ENCODE data around the gene ACTA1.

ACTA1 gene

DNA sequence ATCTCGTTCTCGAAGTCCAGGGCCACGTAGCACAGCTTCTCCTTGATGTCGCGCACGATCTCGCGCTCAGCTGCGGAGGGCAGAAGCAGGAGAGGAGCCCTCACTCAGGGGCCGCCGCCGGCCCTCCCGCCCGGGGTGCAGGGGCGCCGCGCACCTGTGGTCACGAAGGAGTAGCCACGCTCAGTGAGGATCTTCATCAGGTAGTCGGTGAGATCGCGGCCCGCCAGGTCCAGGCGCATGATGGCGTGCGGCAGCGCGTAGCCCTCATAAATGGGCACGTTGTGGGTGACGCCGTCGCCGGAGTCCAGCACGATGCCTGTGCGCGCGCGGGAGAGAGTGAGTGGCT lies 1.8 kb downstream of the ACTA1 start:
- TF ChIP-seq CTCF (conservative IDR thresholded peaks at IDR 0.05; ENCODE audit: low read depth, low read length) = no peak
- no peak for DNase-seq (ENCODE audit: low read depth)
- no peak overlapping the region for H3K4me3 ChIP-seq (ENCODE audit: low read length)

DNA sequence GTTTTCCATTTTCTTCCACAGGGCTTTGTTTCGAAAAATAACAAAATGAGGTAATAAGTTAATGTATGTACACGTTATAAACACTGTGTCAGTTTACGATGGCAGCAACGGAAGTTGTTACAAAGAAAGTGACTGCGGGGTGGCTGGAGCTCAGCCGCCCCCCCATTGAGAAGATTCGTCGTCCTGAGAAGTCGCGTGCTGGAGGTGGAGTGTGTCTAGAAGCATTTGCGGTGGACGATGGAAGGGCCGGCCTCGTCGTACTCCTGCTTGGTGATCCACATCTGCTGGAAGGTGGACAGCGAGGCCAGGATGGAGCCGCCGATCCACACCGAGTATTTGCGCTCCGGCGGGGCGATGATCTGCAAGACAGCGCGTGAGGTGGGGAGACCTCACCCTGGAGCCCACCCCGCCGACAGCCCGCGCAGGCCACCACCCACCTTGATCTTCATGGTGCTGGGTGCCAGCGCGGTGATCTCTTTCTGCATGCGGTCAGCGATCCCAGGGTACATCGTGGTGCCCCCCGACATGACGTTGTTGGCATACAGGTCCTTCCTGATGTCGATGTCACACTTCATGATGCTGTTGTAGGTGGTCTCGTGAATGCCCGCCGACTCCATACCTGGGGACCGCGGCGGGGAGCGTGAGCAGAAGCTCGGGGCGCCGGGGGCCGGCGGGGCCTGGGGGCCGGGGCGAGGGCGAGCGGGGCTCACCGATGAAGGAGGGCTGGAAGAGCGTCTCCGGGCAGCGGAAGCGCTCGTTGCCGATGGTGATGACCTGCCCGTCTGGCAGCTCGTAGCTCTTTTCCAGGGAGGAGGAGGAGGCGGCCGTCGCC lies 2.4 kb downstream of the ACTA1 start:
- no peak for DNase-seq (ENCODE audit: low read depth)
- TF ChIP-seq CTCF (conservative IDR thresholded peaks at IDR 0.05; ENCODE audit: low read depth, low read length) = no peak
- no peak overlapping the region for H3K4me3 ChIP-seq (ENCODE audit: low read length)

- no peak overlapping the region for H3K4me3 ChIP-seq (ENCODE audit: low read length)
- no peak for DNase-seq (ENCODE audit: low read depth)
- TF ChIP-seq CTCF (conservative IDR thresholded peaks at IDR 0.05; ENCODE audit: low read depth, low read length) = peak; percentile 14
Observed at GRCh38 chr1:229430761-229431283, 3.1 kb downstream of the ACTA1 start.

DNA sequence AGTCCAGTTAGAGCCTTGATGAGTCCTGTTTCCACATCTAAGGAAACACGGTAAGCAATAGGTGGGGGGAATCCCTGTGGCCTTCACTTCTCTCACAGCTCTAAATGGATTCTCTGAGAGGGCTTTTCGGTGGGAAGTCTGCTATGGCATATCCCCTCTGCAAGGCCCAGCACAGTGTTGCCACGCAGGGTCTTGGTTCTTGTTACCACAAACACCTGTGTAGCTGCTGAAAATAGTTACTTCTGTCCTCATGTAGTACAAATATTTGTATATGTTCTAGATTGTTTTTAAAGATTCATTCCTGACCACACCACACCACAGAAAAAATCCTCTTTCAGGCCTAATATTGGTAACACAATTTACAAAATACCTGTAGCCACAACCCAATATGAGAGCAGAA lies 5.6 kb downstream of the ACTA1 start:
- H3K4me3 ChIP-seq (ENCODE audit: low read length) = no peak overlapping the region
- TF ChIP-seq CTCF (conservative IDR thresholded peaks at IDR 0.05; ENCODE audit: low read depth, low read length) = no peak
- no peak for DNase-seq (ENCODE audit: low read depth)

- no peak for TF ChIP-seq CTCF (conservative IDR thresholded peaks at IDR 0.05; ENCODE audit: low read depth, low read length)
- DNase-seq (ENCODE audit: low read depth) = no peak
- no peak overlapping the region for H3K4me3 ChIP-seq (ENCODE audit: low read length)
Observed at GRCh38 chr1:229427572-229427971, 6.3 kb downstream of the ACTA1 start.

DNA sequence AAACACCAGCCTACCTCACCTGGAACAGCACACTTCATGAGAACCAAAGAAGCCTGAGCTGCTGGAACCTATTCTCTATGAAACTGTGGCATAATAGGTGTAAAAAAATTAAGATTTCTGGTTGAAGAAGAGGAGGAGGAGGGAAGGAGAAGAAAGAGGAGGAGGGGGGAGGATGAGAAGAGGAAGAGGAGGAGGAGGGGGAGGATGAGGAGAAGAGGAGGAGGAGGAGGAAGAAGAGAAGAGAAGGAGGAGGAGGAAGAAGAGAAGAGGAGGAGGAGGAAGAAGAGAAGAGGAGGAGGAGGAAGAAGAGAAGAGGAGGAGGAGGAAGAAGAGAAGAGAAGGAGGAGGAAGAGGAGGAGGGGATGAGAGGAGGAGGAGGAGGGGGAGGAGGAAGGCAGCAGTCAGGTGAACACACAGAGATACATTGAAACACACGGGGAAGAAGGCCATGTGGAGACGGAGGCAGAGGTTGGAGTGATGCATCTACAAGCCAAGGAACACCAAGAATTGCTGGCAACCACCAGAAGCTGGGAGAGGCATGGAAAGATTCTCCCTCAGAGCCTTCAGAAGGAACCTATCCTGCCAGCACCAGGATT lies 8.2 kb downstream of the ACTA1 start:
- TF ChIP-seq CTCF (conservative IDR thresholded peaks at IDR 0.05; ENCODE audit: low read depth, low read length) = no peak
- no peak for DNase-seq (ENCODE audit: low read depth)
- no peak overlapping the region for H3K4me3 ChIP-seq (ENCODE audit: low read length)

DNA sequence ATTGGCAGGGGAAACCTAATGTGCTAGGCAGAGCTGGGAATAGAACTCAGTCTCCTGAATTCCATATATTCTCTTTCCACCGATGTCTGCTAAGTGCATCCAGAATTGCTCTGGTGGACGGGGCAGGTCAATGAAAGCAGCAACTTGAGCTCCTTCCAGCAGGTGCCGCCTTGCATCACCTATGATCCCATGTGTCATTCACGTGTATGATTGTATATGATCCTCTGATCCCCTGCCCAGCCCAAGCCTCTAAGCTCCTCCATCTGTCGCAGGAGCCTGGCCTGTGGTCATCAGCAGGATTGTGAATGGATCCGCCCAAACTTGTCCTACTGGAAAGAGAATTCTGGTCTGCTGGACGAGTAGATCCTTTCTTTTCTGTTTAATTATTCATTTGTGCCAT lies 13.1 kb downstream of the ACTA1 start:
- no peak for TF ChIP-seq CTCF (conservative IDR thresholded peaks at IDR 0.05; ENCODE audit: low read depth, low read length)
- no peak overlapping the region for H3K4me3 ChIP-seq (ENCODE audit: low read length)
- DNase-seq (ENCODE audit: low read depth) = no peak
